ENCODE measurements around the gene ZXDC.

DNA sequence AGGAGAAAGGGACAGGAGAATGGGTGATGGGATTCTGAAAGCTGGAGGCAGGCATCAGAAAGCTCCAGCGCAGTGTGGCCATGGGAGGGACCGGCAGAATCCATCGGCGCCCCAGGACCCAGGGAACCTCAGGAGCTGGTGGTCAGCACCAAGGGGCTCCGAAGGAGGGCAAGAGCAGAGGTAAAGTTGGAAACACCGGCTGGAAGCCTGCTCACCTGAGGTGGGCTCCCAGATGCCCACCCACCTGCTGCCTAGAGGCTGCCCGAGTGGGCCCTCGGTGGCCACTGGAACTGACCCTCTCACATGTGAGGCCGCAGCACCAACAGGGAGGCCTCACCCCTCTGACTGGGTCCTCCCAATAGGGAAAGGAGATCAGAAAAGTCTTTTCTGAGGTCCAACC, 10.3 kb upstream of the ZXDC start:
- TF ChIP-seq CTCF (optimal IDR thresholded peaks at IDR 0.05 in 1 of 3, IDR thresholded peaks at IDR 0.05 in 1 of 3, conservative IDR thresholded peaks at IDR 0.05 in 1 of 3; ENCODE audit: extremely low read depth in 1 of 3, insufficient read depth in 2 of 3, low read length in 3 of 3) (no peak), EZH2 (IDR thresholded peaks at IDR 0.05; ENCODE audit: low read length) (no peak)

All from keratinocyte (primary cell).